ENCODE measurements around the gene PTOV1. TPM values are rescaled to one million over a fixed set of nuclear protein-coding genes. Genes with fewer than 3 reads are reported as not detected.

Gene PTOV1
- total and polyA plus RNA-seq, 4 donors, result 62.9 to 115 (median 89.4) TPM

DNA sequence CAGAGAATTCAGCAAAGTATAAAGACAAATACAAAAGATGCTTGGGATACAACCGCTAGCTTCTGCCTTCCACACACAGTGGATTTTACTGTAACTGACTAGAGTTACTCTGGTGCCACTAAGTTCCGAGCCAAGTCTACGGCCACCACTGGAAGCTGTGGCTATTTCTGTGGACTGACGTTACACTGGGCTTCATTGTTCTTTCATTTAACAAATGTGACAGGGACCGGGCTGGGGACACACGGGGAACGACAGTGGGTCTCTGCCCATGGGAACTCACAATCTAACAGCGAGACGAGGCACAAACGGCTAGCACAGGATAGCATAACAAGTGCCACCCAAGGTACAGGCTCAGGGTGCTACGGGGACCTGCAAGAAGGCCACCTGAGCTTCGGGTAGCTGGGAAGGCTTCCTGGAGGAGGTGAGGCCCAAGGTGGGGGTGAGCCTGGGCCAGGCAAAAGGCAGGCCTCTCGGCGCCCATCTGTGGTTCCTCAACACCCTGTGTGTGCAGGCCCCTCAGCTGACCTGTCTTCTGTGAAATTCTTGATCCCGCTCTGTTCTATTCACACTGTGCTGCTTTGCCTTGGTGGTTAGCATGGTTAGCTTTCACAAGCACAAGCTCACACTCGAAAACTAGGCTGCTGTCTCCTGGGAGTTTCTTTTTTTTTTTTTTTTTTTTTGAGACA, 56.1 kb downstream of the PTOV1 start:
- WGBS, 2 donors, result 89 to 96% methylated on average over 16 of the region's 16 CpGs
- Histone ChIP-seq H3K9me3 (ENCODE audit: control insufficient read depth in 4 of 4, insufficient read depth in 3 of 4, low read length in 3 of 4) (no peaks in the 10 kb centered on the region), H3K4me3 (no peak overlapping the region), H3K27ac (ENCODE audit: low read depth in 1 of 2, low read length in 1 of 2) (no peak overlapping the region), H3K4me1 (ENCODE audit: control insufficient read depth in 5 of 5, insufficient read depth in 5 of 5, low read length in 5 of 5) (no peaks in the 10 kb centered on the region), H3K9ac (ENCODE audit: insufficient read depth in 1 of 2, low read length in 2 of 2) (no peak overlapping the region), H3K36me3 (ENCODE audit: control insufficient read depth in 4 of 4, insufficient read depth in 4 of 4, low read length in 4 of 4) (peaks cover 7 to 34% (median 24%) of the 10 kb centered on the region in 4 donors), H3K27me3 (ENCODE audit: control insufficient read depth in 3 of 3, insufficient read depth in 3 of 3, low read length in 2 of 3) (no peaks in the 10 kb centered on the region)
- TF ChIP-seq, protein P1, sequence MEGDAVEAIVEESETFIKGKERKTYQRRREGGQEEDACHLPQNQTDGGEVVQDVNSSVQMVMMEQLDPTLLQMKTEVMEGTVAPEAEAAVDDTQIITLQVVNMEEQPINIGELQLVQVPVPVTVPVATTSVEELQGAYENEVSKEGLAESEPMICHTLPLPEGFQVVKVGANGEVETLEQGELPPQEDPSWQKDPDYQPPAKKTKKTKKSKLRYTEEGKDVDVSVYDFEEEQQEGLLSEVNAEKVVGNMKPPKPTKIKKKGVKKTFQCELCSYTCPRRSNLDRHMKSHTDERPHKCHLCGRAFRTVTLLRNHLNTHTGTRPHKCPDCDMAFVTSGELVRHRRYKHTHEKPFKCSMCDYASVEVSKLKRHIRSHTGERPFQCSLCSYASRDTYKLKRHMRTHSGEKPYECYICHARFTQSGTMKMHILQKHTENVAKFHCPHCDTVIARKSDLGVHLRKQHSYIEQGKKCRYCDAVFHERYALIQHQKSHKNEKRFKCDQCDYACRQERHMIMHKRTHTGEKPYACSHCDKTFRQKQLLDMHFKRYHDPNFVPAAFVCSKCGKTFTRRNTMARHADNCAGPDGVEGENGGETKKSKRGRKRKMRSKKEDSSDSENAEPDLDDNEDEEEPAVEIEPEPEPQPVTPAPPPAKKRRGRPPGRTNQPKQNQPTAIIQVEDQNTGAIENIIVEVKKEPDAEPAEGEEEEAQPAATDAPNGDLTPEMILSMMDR (IDR thresholded peaks at IDR 0.05; ENCODE audit: control extremely low read depth, extremely low read depth), result no peak
- DNase-seq (no peak), ATAC-seq (ENCODE audit: insufficient read depth, low FRiP score) (no peak)

DNA sequence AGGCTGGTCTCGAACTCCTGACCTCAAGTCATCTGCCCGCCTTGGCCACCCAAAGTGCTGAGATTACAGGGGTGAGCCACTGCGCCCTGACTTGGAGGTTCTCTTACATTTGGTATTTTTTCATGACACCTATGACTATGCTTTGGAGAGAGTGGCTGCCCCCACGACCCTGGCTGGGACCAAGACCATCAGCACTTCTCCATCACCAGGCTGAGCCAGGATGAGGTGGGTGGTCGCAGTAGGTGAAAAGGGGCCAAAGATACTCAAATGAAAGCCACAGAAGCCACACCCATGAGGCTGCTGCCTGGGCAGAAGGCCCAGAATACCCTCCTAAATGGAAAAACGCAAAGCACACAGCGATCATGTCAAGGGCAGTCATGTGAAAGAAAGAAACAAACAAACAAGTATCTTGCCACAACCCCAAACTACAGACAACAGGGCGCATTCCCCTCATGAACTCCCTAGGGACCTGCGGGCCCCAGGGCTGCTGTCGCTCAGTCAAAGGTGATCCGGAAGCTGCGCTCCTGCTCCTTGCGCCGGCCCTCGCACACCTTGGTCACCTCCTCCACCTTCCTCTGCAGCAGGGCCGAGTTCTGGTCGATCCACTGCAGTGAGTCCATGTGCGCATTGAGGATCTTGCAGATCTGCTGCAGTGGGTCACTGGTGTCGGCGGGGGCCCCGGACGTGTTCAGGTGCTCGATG, 56.9 kb downstream of the PTOV1 start:
- ATAC-seq (ENCODE audit: insufficient read depth, low FRiP score), result no peak
- TF ChIP-seq, protein P1 (IDR thresholded peaks at IDR 0.05; ENCODE audit: control extremely low read depth, extremely low read depth), result no peak
- Histone ChIP-seq H3K4me1 (ENCODE audit: control insufficient read depth in 5 of 5, insufficient read depth in 5 of 5, low read length in 5 of 5) (peaks cover 0 to 3% (median 0%) of the 10 kb centered on the region in 5 donors), H3K36me3 (ENCODE audit: control insufficient read depth in 4 of 4, insufficient read depth in 4 of 4, low read length in 4 of 4) (peaks cover 7 to 37% (median 26%) of the 10 kb centered on the region in 4 donors), H3K27ac (ENCODE audit: low read depth in 1 of 2, low read length in 1 of 2) (no peak overlapping the region), H3K9me3 (ENCODE audit: control insufficient read depth in 4 of 4, insufficient read depth in 3 of 4, low read length in 3 of 4) (no peaks in the 10 kb centered on the region), H3K4me3 (no peak overlapping the region), H3K27me3 (ENCODE audit: control insufficient read depth in 3 of 3, insufficient read depth in 3 of 3, low read length in 2 of 3) (no peaks in the 10 kb centered on the region), H3K9ac (ENCODE audit: insufficient read depth in 1 of 2, low read length in 2 of 2) (no peak overlapping the region)
- DNase-seq, result no peak
- WGBS, 2 donors, result 95% methylated on average over 23 of the region's 23 CpGs

DNA sequence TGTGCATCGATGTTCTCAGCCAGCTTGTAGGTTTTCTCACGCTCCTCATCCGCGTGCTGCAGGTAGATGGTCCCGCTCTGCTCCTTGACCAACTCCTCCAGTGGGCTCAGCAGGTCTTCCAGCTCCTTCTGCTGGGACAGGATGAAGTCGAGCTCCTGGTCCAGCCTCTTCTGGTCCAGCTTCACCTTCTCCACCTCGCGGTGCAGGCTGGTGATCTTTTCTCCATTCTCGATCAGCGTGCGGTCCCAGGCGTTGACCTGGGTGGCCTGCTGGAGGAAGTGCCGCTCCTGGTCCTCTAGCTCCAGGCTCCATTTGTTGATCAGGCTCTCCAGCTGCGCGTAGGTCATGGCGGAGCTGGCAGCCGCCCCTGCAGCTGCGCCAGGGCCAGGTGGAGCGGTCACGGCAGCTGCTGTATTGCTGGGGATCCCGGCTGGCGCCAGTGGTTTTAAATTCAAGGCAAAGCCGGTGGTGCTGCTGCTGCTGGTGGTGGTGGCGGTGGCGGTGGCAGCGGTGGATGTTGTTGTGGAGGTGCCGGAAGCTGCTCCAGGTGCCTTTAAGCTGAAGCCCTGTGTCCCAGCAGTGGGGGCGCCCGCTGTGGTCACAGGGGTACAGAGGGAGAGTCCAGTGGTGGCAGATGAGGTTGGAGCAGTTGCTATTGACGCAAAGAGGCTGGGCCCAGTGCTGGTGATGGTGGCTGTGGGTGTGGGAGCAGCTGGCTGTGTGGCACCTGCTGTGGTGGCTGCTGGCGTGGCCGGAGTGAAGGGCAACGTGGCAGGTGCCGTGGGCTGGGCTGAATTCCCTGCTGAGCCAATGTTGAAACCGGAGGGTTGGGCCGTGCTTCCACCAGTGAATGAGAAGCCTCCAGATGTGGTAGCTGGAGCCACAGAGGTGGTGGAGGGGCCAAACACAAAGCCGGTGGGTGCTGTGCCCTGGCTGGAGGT, 57.8 kb downstream of the PTOV1 start:
- H3K36me3 ChIP-seq (ENCODE audit: control insufficient read depth in 4 of 4, insufficient read depth in 4 of 4, low read length in 4 of 4), result peaks cover 7 to 41% (median 26%) of the 10 kb centered on the region in 4 donors
- no peaks in the 10 kb centered on the region for H3K9me3 ChIP-seq (ENCODE audit: control insufficient read depth in 4 of 4, insufficient read depth in 3 of 4, low read length in 3 of 4)
- no peak overlapping the region for H3K4me3 ChIP-seq
- WGBS, 2 donors, result 96 to 97% methylated on average over 37 of the region's 37 CpGs
- no peak overlapping the region for H3K27ac ChIP-seq (ENCODE audit: low read depth in 1 of 2, low read length in 1 of 2)
- ATAC-seq (ENCODE audit: insufficient read depth, low FRiP score) (no peak), DNase-seq (no peak)
- H3K4me1 ChIP-seq (ENCODE audit: control insufficient read depth in 5 of 5, insufficient read depth in 5 of 5, low read length in 5 of 5), result peaks cover 0 to 3% (median 0%) of the 10 kb centered on the region in 5 donors
- no peak overlapping the region for H3K9ac ChIP-seq (ENCODE audit: insufficient read depth in 1 of 2, low read length in 2 of 2)
- TF ChIP-seq, protein P1 (IDR thresholded peaks at IDR 0.05; ENCODE audit: control extremely low read depth, extremely low read depth), result no peak
- H3K27me3 ChIP-seq (ENCODE audit: control insufficient read depth in 3 of 3, insufficient read depth in 3 of 3, low read length in 2 of 3), result no peaks in the 10 kb centered on the region
